GM23338 (cell line): ENCODE measurements around the gene LMBR1. TPM values are rescaled to one million over a fixed set of nuclear protein-coding genes. Genes with fewer than 3 reads are reported as not detected.

Source experiments
- ATAC-seq: fragments of 200-7000 bp; cut with Tn5 transposase; 3 replicates; pipeline ENCODE4 v1.9.1; 2020
- DNase-seq: peaks from one replicate; pipeline ENCODE4 v3.0.0-alpha.2; 2015; ENCODE audit warnings: low spot score
- H2AFZ ChIP-seq: fragments of 200-600 bp; sonication (generic); 2 replicates; pipeline ENCODE4 v1.8.0; 2016; ENCODE audit warnings: antibody characterized with exemption, mild to moderate bottlenecking, moderate library complexity
- H3F3A ChIP-seq: fragments of 200-600 bp; sonication (generic); replicated peaks from 2 replicates; pipeline ENCODE4 v1.8.0; 2017; ENCODE audit warnings: antibody characterized with exemption, mixed run types, low read depth
- H3K27ac ChIP-seq: fragments of 200-600 bp; sonication (generic); 2 replicates; pipeline ENCODE4 v1.6.1; 2016; ENCODE audit warnings: low read depth
- H3K27me3 ChIP-seq: fragments of 200-600 bp; sonication (generic); 2 replicates; pipeline ENCODE4 v1.8.0; 2016; ENCODE audit warnings: mild to moderate bottlenecking, mixed run types, moderate library complexity; ENCODE audit not compliant: insufficient read depth
- H3K36me3 ChIP-seq: fragments of 200-600 bp; sonication (generic); 2 replicates; pipeline ENCODE4 v1.8.0; 2016; ENCODE audit warnings: mild to moderate bottlenecking; ENCODE audit not compliant: insufficient read depth
- H3K4me1 ChIP-seq: fragments of 200-600 bp; sonication (generic); 2 replicates; pipeline ENCODE4 v1.8.0; 2016; ENCODE audit warnings: mild to moderate bottlenecking, moderate library complexity; ENCODE audit not compliant: insufficient read depth
- H3K4me2 ChIP-seq: fragments of 200-600 bp; sonication (generic); 2 replicates; pipeline ENCODE4 v1.7.1; 2017; ENCODE audit warnings: mixed run types
- H3K4me3 ChIP-seq: fragments of 200-600 bp; sonication (generic); 2 replicates; pipeline ENCODE4 v1.6.1; 2016; ENCODE audit warnings: mixed run types
- H3K79me2 ChIP-seq: fragments of 200-600 bp; sonication (generic); replicated peaks from 2 replicates; pipeline ENCODE4 v1.8.0; 2017; ENCODE audit warnings: mild to moderate bottlenecking; ENCODE audit not compliant: insufficient read depth
- H3K9me2 ChIP-seq: fragments of 200-600 bp; sonication (generic); 2 replicates; pipeline ENCODE4 v1.8.0; 2017; ENCODE audit not compliant: insufficient read depth
- H4K20me1 ChIP-seq: fragments of 200-600 bp; sonication (generic); replicated peaks from 2 replicates; pipeline ENCODE4 v1.8.0; 2017; ENCODE audit warnings: mild to moderate bottlenecking; ENCODE audit not compliant: insufficient read depth
- H3K27ac Mint-ChIP-seq: 2 replicates; pipeline ENCODE4 v1.8.0; 2020; ENCODE audit warnings: inconsistent platforms, mild to moderate bottlenecking, moderate library complexity, mixed read lengths
- H3K27me3 Mint-ChIP-seq: 3 replicates; pipeline ENCODE4 v1.8.0; 2022; ENCODE audit warnings: low read depth, mild to moderate bottlenecking, moderate library complexity, mixed read lengths, inconsistent platforms; ENCODE audit not compliant: insufficient read depth, poor library complexity
- H3K36me3 Mint-ChIP-seq: 3 replicates; pipeline ENCODE4 v1.8.0; 2021; ENCODE audit warnings: low read depth, mild to moderate bottlenecking, inconsistent platforms, moderate library complexity, mixed read lengths
- H3K4me1 Mint-ChIP-seq: 3 replicates; pipeline ENCODE4 v1.8.0; 2020; ENCODE audit warnings: mild to moderate bottlenecking, inconsistent platforms, mixed read lengths
- H3K4me3 Mint-ChIP-seq: 3 replicates; pipeline ENCODE4 v1.8.0; 2021; ENCODE audit warnings: moderate library complexity, mild to moderate bottlenecking, inconsistent platforms, mixed read lengths
- H3K9me3 Mint-ChIP-seq: 3 replicates; pipeline ENCODE4 v1.8.0; 2020; ENCODE audit warnings: moderate library complexity, mild to moderate bottlenecking, inconsistent platforms, mixed read lengths
- CTCF ChIP-seq, 2 experiments: fragments of 200-600 bp in 1 of 2; sonication (generic) in 1 of 2; conservative IDR thresholded peaks; 2 replicates each; pipeline versions ENCODE4 v1.5.1 to v1.6.1; 2016 to 2017; ENCODE audit warnings: antibody characterized with exemption in 2 of 2, low read depth in 2 of 2, mild to moderate bottlenecking in 2 of 2, moderate library complexity in 1 of 2
- POLR2AphosphoS5 ChIP-seq: IDR thresholded peaks from 2 replicates; pipeline ENCODE4 v1.6.1; 2016; ENCODE audit warnings: antibody characterized with exemption, low read depth
- REST ChIP-seq: IDR thresholded peaks from one replicate; pipeline ENCODE4 v1.6.1; 2018; ENCODE audit warnings: antibody characterized with exemption; ENCODE audit not compliant: unreplicated experiment
- ZNF331 ChIP-seq: fragments of 250-450 bp; sonication (Bioruptor Pico); IDR thresholded peaks from 2 replicates; pipeline ENCODE4 v1.5.0; 2020; ENCODE audit warnings: low read depth, mild to moderate bottlenecking, moderate library complexity
- polyA plus RNA-seq: library from polyadenylated mRNA; unstranded; fragments of >200 nt; fragmentation: Nextera tagmentation; extraction: Ambion mirVana; gene quantifications from 2 replicates; pipeline ENCODE4 v1.2.1, GENCODE V29; 2016
- total RNA-seq: library from RNA; depleted of rRNA; stranded (reverse); fragments of >200 nt; shearing (Covaris generic); gene quantifications from 2 replicates; pipeline ENCODE4 v1.2.3, GENCODE V29; 2014

LMBR1 gene
- total and polyA plus RNA-seq, 2 experiments from 2014 or later, result 21.8 to 90.1 TPM

- peak; percentile 65 for DNase-seq
Observed at GRCh38 chr7:156764016-156764669, 128.8 kb downstream of the LMBR1 start.

More at GRCh38 chr7:156764016-156764669, 128.8 kb downstream of the LMBR1 start:
- H3K27me3 Mint-ChIP-seq, result peaks cover 2% of the 10 kb centered on the region
- Histone ChIP-seq H3K4me1 (no peaks in the 10 kb centered on the region), H3K4me2 (no peak overlapping the region), H3K9me2 (no peaks in the 10 kb centered on the region), H4K20me1 (0 out of 2 replicates have a peak, but pooled peaks cover 3% of the 10 kb centered on the region), H3K27me3 (no peaks in the 10 kb centered on the region), H2AFZ (no peak overlapping the region), H3K36me3 (no peaks in the 10 kb centered on the region), H3F3A (no peaks in the 10 kb centered on the region), H3K79me2 (no peaks in the 10 kb centered on the region), H3K4me3 (no peak overlapping the region), H3K27ac (no peak overlapping the region)
- peaks cover 33% of the 10 kb centered on the region for H3K36me3 Mint-ChIP-seq
- no peak for TF ChIP-seq POLR2AphosphoS5
- peak; percentile 64 to 73 for TF ChIP-seq CTCF (conservative IDR thresholded peaks at IDR 0.05; ENCODE audit: low read depth in 2 of 2)
- no peak for TF ChIP-seq ZNF331
- peak; percentile 17 for TF ChIP-seq REST
- H3K9me3 Mint-ChIP-seq, result peaks cover 13% of the 10 kb centered on the region
- no peak overlapping the region for H3K27ac Mint-ChIP-seq
- H3K4me1 Mint-ChIP-seq, result peaks cover 7% of the 10 kb centered on the region; the same call in 2 of the 3 replicates
- H3K4me3 Mint-ChIP-seq, result no peak overlapping the region
- ATAC-seq, result peak; percentile 98
